OCI-LY1 (cell line): ENCODE measurements around the gene MPHOSPH6.

ENCODE experiments used
- H2AFZ ChIP-seq: fragments of 200-600 bp; sonication (generic), shearing (Covaris generic); 2 replicates; pipeline ENCODE4 v1.6.0; 2014; ENCODE audit warnings: antibody characterized with exemption, mild to moderate bottlenecking, low read length
- H3F3A ChIP-seq: fragments of 200-600 bp; sonication (generic), shearing (Covaris generic); 2 replicates; pipeline ENCODE4 v1.6.0; 2014; ENCODE audit warnings: mild to moderate bottlenecking, antibody characterized with exemption, low read length, moderate library complexity; ENCODE audit not compliant: insufficient read depth
- H3K27ac ChIP-seq: fragments of 200-600 bp; sonication (generic); 2 replicates; pipeline ENCODE4 v1.5.1; 2014; ENCODE audit warnings: low read length, mixed run types, mild to moderate bottlenecking, low read depth; ENCODE audit not compliant: poor library complexity, severe bottlenecking
- H3K27me3 ChIP-seq: fragments of 200-600 bp; sonication (generic); 2 replicates; pipeline ENCODE4 v1.6.0; 2014; ENCODE audit warnings: antibody characterized with exemption, mild to moderate bottlenecking, low read length, moderate library complexity; ENCODE audit not compliant: insufficient read depth
- H3K36me3 ChIP-seq: fragments of 200-600 bp; sonication (generic); 2 replicates; pipeline ENCODE4 v1.6.1; 2014; ENCODE audit warnings: mild to moderate bottlenecking, antibody characterized with exemption, low read length, moderate library complexity, mixed read lengths; ENCODE audit not compliant: insufficient read depth
- H3K4me1 ChIP-seq: fragments of 200-600 bp; sonication (generic); 2 replicates; pipeline ENCODE4 v1.5.1; 2014; ENCODE audit warnings: mild to moderate bottlenecking, low read length, moderate library complexity; ENCODE audit not compliant: insufficient read depth, severe bottlenecking
- H3K4me2 ChIP-seq: fragments of 200-600 bp; sonication (generic), shearing (Covaris generic); 2 replicates; pipeline ENCODE4 v1.6.1; 2014; ENCODE audit warnings: low read length
- H3K4me3 ChIP-seq: fragments of 200-600 bp; sonication (generic); 2 replicates; pipeline ENCODE4 v1.5.1; 2014; ENCODE audit warnings: low read length, low read depth, mild to moderate bottlenecking, mixed read lengths; ENCODE audit not compliant: poor library complexity, severe bottlenecking
- H3K79me2 ChIP-seq: fragments of 200-600 bp; shearing (Covaris generic); 2 replicates; pipeline ENCODE4 v1.6.1; 2016; ENCODE audit warnings: mixed run types, low read length, mixed read lengths; ENCODE audit not compliant: insufficient read depth
- H3K9ac ChIP-seq: fragments of 200-600 bp; sonication (generic), shearing (Covaris generic); 2 replicates; pipeline ENCODE4 v1.6.1; 2014; ENCODE audit warnings: mild to moderate bottlenecking, low read length, mixed read lengths
- H3K9me2 ChIP-seq: fragments of 200-600 bp; sonication (generic), shearing (Covaris generic); 2 replicates; pipeline ENCODE4 v1.6.1; 2014; ENCODE audit warnings: low read depth, mild to moderate bottlenecking, low read length, mixed read lengths
- H3K9me3 ChIP-seq: fragments of 200-600 bp; shearing (Covaris generic); 2 replicates; pipeline ENCODE4 v1.6.1; 2014; ENCODE audit warnings: low read length, mixed read lengths
- H4K20me1 ChIP-seq: fragments of 200-600 bp; sonication (generic), shearing (Covaris generic); 2 replicates; pipeline ENCODE4 v1.6.0; 2016; ENCODE audit warnings: mild to moderate bottlenecking, low read length; ENCODE audit not compliant: insufficient read depth
- CTCF ChIP-seq: fragments of 200-600 bp; sonication (generic), shearing (Covaris generic); IDR thresholded peaks from 2 replicates; pipeline ENCODE4 v1.5.1; 2017; ENCODE audit warnings: mild to moderate bottlenecking, antibody characterized with exemption, low read length, moderate library complexity, mixed read lengths
- EZH2 ChIP-seq: fragments of 200-600 bp; sonication (generic), shearing (Covaris generic); IDR thresholded peaks from 2 replicates; pipeline ENCODE4 v1.8.0; 2017; ENCODE audit warnings: borderline replicate concordance, mixed run types, mild to moderate bottlenecking, antibody characterized with exemption, low read length, moderate library complexity, mixed read lengths

MPHOSPH6 gene

GRCh38 chr16:82119405-82119804 lies 50.6 kb downstream of the MPHOSPH6 start:
- Histone ChIP-seq H3K9me2 (no peaks in the 10 kb centered on the region), H2AFZ (no peak overlapping the region), H3K4me2 (no peak overlapping the region)

GRCh38 chr16:82118749-82119148 lies 51.3 kb downstream of the MPHOSPH6 start:
- Histone ChIP-seq H3K4me3 (no peak overlapping the region), H3K27ac (no peak overlapping the region), H2AFZ (no peak overlapping the region), H3K4me2 (no peak overlapping the region), H3K79me2 (no peaks in the 10 kb centered on the region), H3K9me3 (no peaks in the 10 kb centered on the region), H3K9ac (no peak overlapping the region), H3F3A (no peaks in the 10 kb centered on the region), H3K9me2 (no peaks in the 10 kb centered on the region), H3K27me3 (0 out of 2 replicates have a peak, but pooled peaks cover 3% of the 10 kb centered on the region), H3K36me3 (no peaks in the 10 kb centered on the region), H4K20me1 (no peaks in the 10 kb centered on the region), H3K4me1 (no peaks in the 10 kb centered on the region)
- no peak for TF ChIP-seq CTCF
- TF ChIP-seq EZH2, result no peak

More at GRCh38 chr16:82119405-82119804, 50.6 kb downstream of the MPHOSPH6 start:
- H3F3A ChIP-seq, result no peaks in the 10 kb centered on the region
- no peak overlapping the region for H3K9ac ChIP-seq
- no peaks in the 10 kb centered on the region for H3K4me1 ChIP-seq
- H3K79me2 ChIP-seq, result no peaks in the 10 kb centered on the region
- no peak overlapping the region for H3K27ac ChIP-seq
- H3K36me3 ChIP-seq, result no peaks in the 10 kb centered on the region
- no peaks in the 10 kb centered on the region for H3K27me3 ChIP-seq
- H3K4me3 ChIP-seq, result no peak overlapping the region
- no peak for TF ChIP-seq CTCF
- no peak for TF ChIP-seq EZH2
- no peaks in the 10 kb centered on the region for H4K20me1 ChIP-seq
- H3K9me3 ChIP-seq, result no peaks in the 10 kb centered on the region

GRCh38 chr16:82116535-82116934 lies 53.5 kb downstream of the MPHOSPH6 start:
- Histone ChIP-seq H3K79me2 (no peaks in the 10 kb centered on the region), H4K20me1 (no peaks in the 10 kb centered on the region), H3K4me2 (no peak overlapping the region), H3K36me3 (no peaks in the 10 kb centered on the region), H3K4me1 (no peaks in the 10 kb centered on the region), H3K9ac (no peak overlapping the region), H2AFZ (no peak overlapping the region), H3K27ac (no peak overlapping the region), H3F3A (no peaks in the 10 kb centered on the region), H3K9me3 (no peaks in the 10 kb centered on the region), H3K9me2 (no peaks in the 10 kb centered on the region), H3K27me3 (0 out of 2 replicates have a peak, but pooled peaks cover 3% of the 10 kb centered on the region), H3K4me3 (no peak overlapping the region)
- TF ChIP-seq EZH2 (no peak), CTCF (no peak)
